Caco-2 (cell line): ENCODE results near the gene MST1R. TPM values are rescaled to one million over a fixed set of nuclear protein-coding genes. Genes with fewer than 3 reads are reported as not detected.

Experiments used
- BruUV-seq: library from RNA; stranded (reverse); fragments of 400-500 nt; replicated peaks from 2 replicates; lab custom pipeline; 2021; lab: Mats Ljungman, UMichigan
- CTCF ChIA-PET: fragments of 300-600 bp; sonication (Branson Sonifier 250); formaldehyde crosslinking; loops from one replicate; lab custom pipeline; 2022; ENCODE audit warnings: antibody characterized with exemption; lab: Charles Lee
- POLR2A ChIA-PET: fragments of 300-600 bp; sonication (Branson Sonifier 250); formaldehyde crosslinking; loops from one replicate; lab custom pipeline; 2022; ENCODE audit warnings: antibody characterized with exemption; lab: Charles Lee
- DNase-seq, 2 experiments: peaks; one replicate each; pipeline versions ENCODE4 v3.0.0 to v3.0.0-alpha.2; 2020 to 2022
- H3K27me3 ChIP-seq: replicated peaks from 2 replicates; pipeline ENCODE4 v1.6.0; 2011; ENCODE audit warnings: low read length; ENCODE audit not compliant: control insufficient read depth, insufficient read depth
- H3K36me3 ChIP-seq: 2 replicates; pipeline ENCODE4 v1.5.1; 2011; ENCODE audit warnings: low read length; ENCODE audit not compliant: control insufficient read depth, insufficient read depth
- H3K4me1 ChIP-seq: fragments of 250-450 bp; sonication (Bioruptor Pico); 2 replicates; pipeline ENCODE4 v1.5.1; 2020; ENCODE audit warnings: mild to moderate bottlenecking
- H3K4me3 ChIP-seq: 2 replicates; pipeline ENCODE4 v1.5.1; 2011; ENCODE audit warnings: low read depth, mild to moderate bottlenecking, control low read depth, low read length
- H3K9me3 ChIP-seq: fragments of 250-450 bp; sonication (Bioruptor Pico); 2 replicates; pipeline ENCODE4 v1.5.1; 2020; ENCODE audit warnings: mild to moderate bottlenecking, moderate library complexity
- H3K27ac Mint-ChIP-seq: one replicate; pipeline ENCODE4 v1.8.0; 2022; ENCODE audit warnings: mixed read lengths; ENCODE audit not compliant: unreplicated experiment
- H3K27me3 Mint-ChIP-seq: one replicate; pipeline ENCODE4 v1.8.0; 2022; ENCODE audit warnings: mixed read lengths; ENCODE audit not compliant: insufficient read depth, unreplicated experiment
- H3K36me3 Mint-ChIP-seq: one replicate; pipeline ENCODE4 v1.8.0; 2022; ENCODE audit warnings: mild to moderate bottlenecking, mixed read lengths; ENCODE audit not compliant: insufficient read depth, unreplicated experiment
- H3K4me1 Mint-ChIP-seq: one replicate; pipeline ENCODE4 v1.8.0; 2022; ENCODE audit warnings: low read depth, mixed read lengths; ENCODE audit not compliant: unreplicated experiment
- H3K4me3 Mint-ChIP-seq: one replicate; pipeline ENCODE4 v1.8.0; 2022; ENCODE audit warnings: mild to moderate bottlenecking, moderate library complexity, mixed read lengths; ENCODE audit not compliant: unreplicated experiment
- H3K9me3 Mint-ChIP-seq: one replicate; pipeline ENCODE4 v1.8.0; 2022; ENCODE audit warnings: mixed read lengths; ENCODE audit not compliant: unreplicated experiment
- CTCF ChIP-seq, 2 experiments: fragments of 200-600 bp in 1 of 2; IDR thresholded peaks; 1 replicate in 1 of 2; 2 replicates in 1 of 2; pipeline versions ENCODE4 v1.5.1 to v1.8.0; 2011 to 2022; ENCODE audit warnings: antibody characterized with exemption in 1 of 2, control low read depth in 1 of 2, inconsistent platforms in 1 of 2, low read depth in 1 of 2, low read length in 1 of 2, mild to moderate bottlenecking in 1 of 2, moderate library complexity in 1 of 2; ENCODE audit not compliant: insufficient read depth in 1 of 2, severe bottlenecking in 1 of 2, unreplicated experiment in 1 of 2
- intact Hi-C: fragments of 100-400 bp; cut with micrococcal nuclease; formaldehyde crosslinking; loops from one replicate; pipeline ENCODE4 v1.10.0; 2022; ENCODE audit not compliant: unreplicated experiment
- total RNA-seq: library from RNA; stranded (reverse); gene quantifications from 2 replicates; pipeline ENCODE4 v1.2.3, GENCODE V29; 2022

Gene MST1R
- total RNA-seq, 1 experiment from 2014 or later, result 11.8 TPM

GRCh38 chr3:49844464-49845183 is 59.0 kb downstream of the MST1R start:
- no TSS peak for BruUV-seq
- no peaks in the 10 kb centered on the region for H3K4me1 ChIP-seq
- intact Hi-C loops, result no loop called here
- H3K4me1 Mint-ChIP-seq, result no peaks in the 10 kb centered on the region
- H3K9me3 ChIP-seq, result no peaks in the 10 kb centered on the region
- DNase-seq, result no peak
- CTCF ChIA-PET, result interaction anchor here (0.7 to 0.8 kb wide), 2 partner anchors 8 to 56 kb away, joined by 3 read pairs; no protein-coding TSS in a partner anchor
- no peaks in the 10 kb centered on the region for H3K9me3 Mint-ChIP-seq
- no peak overlapping the region for H3K4me3 ChIP-seq
- no peak overlapping the region for H3K4me3 Mint-ChIP-seq
- H3K36me3 Mint-ChIP-seq, result peaks cover 19% of the 10 kb centered on the region
- H3K27me3 Mint-ChIP-seq, result no peaks in the 10 kb centered on the region
- H3K36me3 ChIP-seq, result no peaks in the 10 kb centered on the region
- POLR2A ChIA-PET, result no interaction called here
- H3K27ac Mint-ChIP-seq, result no peak overlapping the region
- no peak for TF ChIP-seq CTCF (IDR thresholded peaks at IDR 0.05; ENCODE audit: insufficient read depth in 1 of 2, low read depth in 1 of 2, low read length in 1 of 2, severe bottlenecking in 1 of 2, unreplicated experiment in 1 of 2)
- H3K27me3 ChIP-seq, result no peaks in the 10 kb centered on the region

GRCh38 chr3:49842843-49843517 is 60.7 kb downstream of the MST1R start:
- no peaks in the 10 kb centered on the region for H3K4me1 ChIP-seq
- CTCF ChIA-PET, result no interaction called here
- H3K27ac Mint-ChIP-seq, result no peak overlapping the region

More at GRCh38 chr3:49842843-49843517, 60.7 kb downstream of the MST1R start:
- H3K9me3 ChIP-seq, result no peaks in the 10 kb centered on the region
- H3K4me3 ChIP-seq, result no peak overlapping the region
- no peak for DNase-seq
- peaks cover 29% of the 10 kb centered on the region for H3K36me3 Mint-ChIP-seq
- intact Hi-C loops, result no loop called here
- no peaks in the 10 kb centered on the region for H3K9me3 Mint-ChIP-seq
- no peaks in the 10 kb centered on the region for H3K4me1 Mint-ChIP-seq
- H3K4me3 Mint-ChIP-seq, result no peak overlapping the region
- POLR2A ChIA-PET, result no interaction called here
- no peaks in the 10 kb centered on the region for H3K27me3 Mint-ChIP-seq
- no TSS peak for BruUV-seq
- no peak for TF ChIP-seq CTCF (IDR thresholded peaks at IDR 0.05; ENCODE audit: insufficient read depth in 1 of 2, low read depth in 1 of 2, low read length in 1 of 2, severe bottlenecking in 1 of 2, unreplicated experiment in 1 of 2)
- no peaks in the 10 kb centered on the region for H3K36me3 ChIP-seq
- no peaks in the 10 kb centered on the region for H3K27me3 ChIP-seq
